Posterior vena cava (tissue), 2 donors: Measurements from ENCODE around the gene CAPZB. TPM values are rescaled to one million over a fixed set of nuclear protein-coding genes. Genes with fewer than 3 reads are reported as not detected.
A peak's percentile ranks its signal among the peaks of the same experiment; 100 is the strongest.

Source experiments
- DNase-seq: peaks from one replicate; pipeline ENCODE4 v3.0.0-alpha.2; 2020; ENCODE audit warnings: low spot score
- intact Hi-C, 2 donors: fragments of 100-400 bp; cut with DNase I; formaldehyde crosslinking; loops; one replicate each; pipeline versions ENCODE4 v1.14.1 to v1.14.2; 2022 to 2023
- total RNA-seq, 2 donors: library from RNA; stranded (reverse); fragmentation: NEBNext Ultra II Directional; extraction: Animal tissue kit (Norgen Biotek cat#: 25700); gene quantifications; one replicate each; pipeline ENCODE4 v1.2.1, GENCODE V29; 2021
- donor health status: DM: yes; HTN: yes; CAD: no.
- donor health status: DM: yes; HTN: yes; CAD: no.

CAPZB gene
- total RNA-seq, 2 donors from 2014 or later: 255 to 277 TPM

DNA sequence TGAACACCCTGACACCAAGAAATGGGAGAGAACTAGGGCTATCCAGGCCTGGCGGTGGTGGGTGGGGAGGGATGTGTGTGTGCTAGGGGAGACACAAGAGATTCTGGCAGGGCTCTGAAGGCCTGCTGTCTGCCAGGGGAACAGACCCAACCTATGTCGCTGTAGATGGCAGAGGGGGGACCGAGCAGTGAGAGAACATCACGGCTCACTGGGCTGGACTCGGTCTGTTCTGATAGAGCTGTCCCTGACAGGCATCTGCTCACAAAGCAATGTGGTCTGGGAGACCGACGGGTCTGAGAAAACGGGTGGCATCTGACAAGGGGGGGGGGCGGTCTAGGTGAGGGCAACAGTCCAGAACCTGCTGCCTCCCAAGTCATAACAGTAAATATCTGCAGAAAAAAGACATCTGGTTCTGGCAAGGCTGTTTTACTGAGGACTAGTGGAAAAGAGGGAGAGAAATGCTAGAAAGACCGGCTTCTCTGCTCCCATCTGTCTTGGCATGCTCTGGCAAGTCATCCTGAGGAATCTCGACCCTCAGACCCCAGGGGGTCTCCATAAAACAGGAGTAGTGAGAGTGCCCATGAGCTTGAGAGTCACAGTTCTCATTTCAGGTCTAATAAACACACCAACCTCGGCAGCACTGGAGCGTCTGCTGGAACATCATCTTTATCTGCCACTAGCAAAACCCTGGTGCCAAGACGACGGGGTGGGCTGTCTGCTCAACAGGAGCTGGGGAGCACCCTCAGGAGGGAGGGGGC, 136.7 kb downstream of the CAPZB start:
- intact Hi-C loops: loop anchor here in 1 of 2 donors (2.0 kb wide), 1 partner anchor 48 kb away; no protein-coding TSS in a partner anchor
- no peak for DNase-seq

DNA sequence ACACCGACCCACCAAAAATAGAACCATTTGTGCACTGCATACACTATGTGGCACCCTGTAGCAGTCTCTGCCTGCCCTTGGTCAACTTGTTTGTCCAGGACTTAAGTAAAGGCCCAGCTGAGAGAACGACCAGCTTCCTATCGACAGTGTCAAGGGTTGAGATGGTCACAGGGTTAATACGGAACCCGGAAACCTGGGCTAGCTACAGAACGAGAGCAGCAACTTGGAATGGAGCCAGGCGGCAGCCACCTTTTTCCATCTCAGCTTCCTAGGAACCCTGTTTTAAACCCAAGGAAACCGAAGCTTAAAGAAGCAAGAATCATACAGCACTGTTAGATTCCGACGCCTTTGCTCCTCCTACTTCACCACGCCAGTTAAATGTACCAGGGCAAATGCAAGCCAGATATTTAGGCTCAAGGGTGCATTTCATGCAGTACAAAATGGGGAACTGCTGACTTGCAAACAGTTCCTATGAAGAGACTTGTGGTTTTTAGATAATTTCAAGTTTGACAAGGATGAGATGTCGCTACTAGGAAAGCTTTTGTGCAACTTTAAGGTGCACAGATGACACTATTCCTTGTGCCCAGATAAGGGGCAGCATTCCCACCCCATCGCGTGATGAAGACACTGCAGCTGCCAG, 137.7 kb downstream of the CAPZB start:
- intact Hi-C loops: loop anchor here in 1 of 2 donors (2.0 kb wide), 1 partner anchor 47 kb away; no protein-coding TSS in a partner anchor
- DNase-seq: no peak

DNA sequence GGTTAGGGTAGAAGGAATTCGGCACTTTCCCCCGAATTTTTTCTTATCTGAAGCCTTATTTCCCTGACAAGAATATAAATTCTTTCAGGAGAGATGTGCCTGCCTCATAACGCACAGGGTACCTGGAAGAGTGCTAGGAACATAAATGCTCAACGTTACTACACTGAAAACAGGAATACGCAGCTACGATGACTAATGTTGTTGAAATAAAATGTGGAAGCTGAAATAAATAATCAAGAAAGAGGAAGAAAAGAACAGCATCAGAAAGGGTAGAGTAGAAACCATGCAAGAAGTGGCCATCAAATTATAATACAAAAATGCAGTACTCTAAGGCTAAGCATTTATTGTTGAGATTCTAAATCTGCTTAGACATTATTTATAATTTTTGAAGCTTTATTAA, 139.3 kb downstream of the CAPZB start:
- intact Hi-C loops: no loop called here

DNA sequence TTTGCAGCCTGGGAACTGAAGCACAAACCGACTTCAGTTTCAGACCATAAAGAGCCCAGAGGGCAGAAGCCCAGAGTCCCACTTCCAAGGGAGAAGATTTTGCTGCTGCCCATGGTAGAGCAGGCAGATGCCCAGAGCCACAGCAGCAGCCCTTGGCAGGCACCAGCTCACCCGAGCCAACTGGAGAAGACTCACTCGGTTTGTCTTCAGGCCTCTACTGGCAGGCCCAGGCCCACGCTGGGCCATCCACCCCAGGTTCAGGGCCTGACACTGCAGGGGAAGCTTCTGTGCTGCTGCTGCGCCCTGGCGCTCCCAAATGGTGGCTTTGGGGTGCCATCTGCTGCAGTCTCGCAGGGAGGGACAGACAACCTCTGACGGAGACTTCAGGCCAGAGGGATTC, 139.9 kb downstream of the CAPZB start:
- intact Hi-C loops: no loop called here

More for the DNA sequence above, 139.3 kb downstream of the CAPZB start:
- DNase-seq: no peak

DNA sequence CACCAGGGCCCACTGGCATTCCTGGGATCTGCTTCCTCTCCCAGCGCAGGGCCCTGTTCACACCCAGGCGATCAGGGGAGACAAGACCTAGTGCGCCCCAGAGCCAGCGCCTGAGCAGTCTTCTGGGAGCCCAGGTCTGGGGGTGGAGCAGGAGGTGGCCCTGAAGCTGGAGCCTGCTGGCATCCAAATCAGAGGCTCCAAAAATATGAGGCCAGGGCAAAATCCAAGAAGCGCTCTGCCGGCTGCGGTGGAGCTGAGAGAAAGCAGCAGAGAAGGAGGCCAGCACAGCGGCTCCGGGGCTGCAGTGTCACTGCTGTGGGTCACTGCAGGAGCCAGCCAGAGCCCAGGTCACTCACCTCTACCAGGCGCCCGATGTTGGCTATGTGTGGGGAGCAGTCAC, 140.5 kb downstream of the CAPZB start:
- DNase-seq: no peak
- intact Hi-C loops: loop anchor here (5.0 kb wide), 2 partner anchors 297 to 307 kb away; partner anchors contain the start of gene NBL1 (in 1 of the 2)

More for the DNA sequence above, 139.9 kb downstream of the CAPZB start:
- DNase-seq: no peak

DNA sequence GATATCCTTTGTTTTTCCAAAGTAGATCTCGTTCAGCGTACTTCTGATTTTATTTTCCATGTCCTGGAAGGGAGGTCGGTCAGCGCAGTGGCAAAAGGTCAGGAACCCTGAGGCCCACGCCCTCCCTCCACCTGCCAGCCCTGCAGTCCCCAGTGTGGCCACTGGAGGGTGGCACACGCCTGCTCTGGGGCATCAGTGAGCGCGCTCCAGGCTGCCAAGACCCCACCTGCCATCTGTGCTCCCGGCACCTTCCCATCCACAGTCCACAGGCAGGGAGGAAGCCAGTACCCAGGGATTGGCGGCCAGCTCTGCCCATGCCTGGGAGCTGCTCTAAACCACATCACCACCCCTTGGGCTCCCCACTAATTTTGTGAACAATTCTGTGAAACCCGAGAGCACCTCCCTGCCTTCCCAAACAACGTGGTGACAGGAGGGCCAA, 140.9 kb downstream of the CAPZB start:
- peak; percentile 90 for DNase-seq
- intact Hi-C loops: loop anchor here (5.0 kb wide), 2 partner anchors 298 to 308 kb away; partner anchors contain the start of gene NBL1 (in 1 of the 2)

DNA sequence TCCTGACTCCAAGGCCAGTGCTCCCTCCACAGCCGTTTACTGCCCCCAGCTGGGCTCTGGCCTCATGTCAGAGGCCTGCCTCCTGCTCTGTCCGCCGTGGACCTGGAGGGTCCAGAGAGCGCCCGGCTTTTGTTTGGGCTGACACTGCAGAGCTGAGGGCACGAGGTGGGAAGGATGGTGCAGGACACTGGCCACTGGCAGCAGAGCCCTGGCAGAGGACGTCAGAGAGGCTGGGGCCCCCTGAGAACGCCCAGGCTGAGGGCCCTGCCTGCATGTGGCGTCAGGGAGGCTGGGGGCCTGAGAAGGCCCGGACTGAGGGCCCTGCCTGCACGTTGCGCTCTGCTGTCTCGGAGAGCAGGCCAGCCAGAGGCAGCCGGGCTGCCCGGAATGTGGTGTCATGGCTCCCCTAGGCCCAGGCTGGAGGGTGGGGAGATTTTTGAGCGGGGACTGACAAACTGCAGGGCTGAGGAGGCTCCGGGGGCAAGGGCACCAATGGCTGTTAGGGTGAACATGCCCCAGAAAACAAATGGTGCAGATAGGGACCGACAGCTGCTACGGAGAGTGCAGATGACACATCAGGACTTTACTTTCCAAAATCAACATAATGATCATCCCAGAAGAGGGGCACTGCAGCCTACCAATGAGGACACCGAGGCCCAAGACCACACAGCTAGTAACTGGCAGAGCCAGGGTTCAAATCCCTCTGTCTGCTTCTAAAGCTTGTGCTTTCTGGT, 141.6 kb downstream of the CAPZB start:
- intact Hi-C loops: loop anchor here (5.0 kb wide), 2 partner anchors 299 to 309 kb away; partner anchors contain the start of gene NBL1 (in 1 of the 2)
- DNase-seq: no peak

DNA sequence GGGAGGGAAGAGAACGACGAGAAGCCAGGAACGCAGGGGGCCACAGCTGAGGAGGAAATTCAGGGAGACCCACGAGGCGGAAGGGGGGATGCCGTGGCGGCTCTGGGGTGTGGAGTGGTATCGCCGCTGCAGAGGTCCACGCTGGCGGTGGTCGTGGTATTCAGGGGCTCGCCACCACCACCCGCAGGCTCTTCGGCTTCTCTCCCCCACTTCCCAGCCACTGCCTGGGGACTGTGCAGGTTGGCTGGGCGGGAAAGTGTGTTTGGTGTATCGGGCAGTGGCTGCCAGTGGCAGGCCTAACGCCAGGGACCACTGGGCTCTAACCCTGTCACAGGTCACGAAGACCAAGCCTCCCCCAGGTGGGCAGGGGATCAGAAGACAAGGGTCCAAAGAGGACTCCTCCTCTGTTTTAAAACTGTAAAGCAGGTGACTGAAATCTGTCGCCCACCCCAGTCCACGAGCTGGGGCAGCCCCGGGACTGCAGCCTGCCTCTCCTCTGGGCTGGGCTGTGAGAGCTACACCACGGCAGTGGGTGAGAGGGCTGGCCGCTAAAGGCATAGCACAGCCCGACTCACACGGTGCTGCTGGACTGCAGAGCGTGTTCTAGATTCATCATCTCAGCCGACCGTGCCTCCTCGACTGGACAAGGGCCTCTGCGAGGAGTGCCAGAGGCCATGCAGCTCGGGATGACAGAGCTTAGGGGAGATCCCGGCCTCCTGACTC, 142.3 kb downstream of the CAPZB start:
- no peak for DNase-seq
- intact Hi-C loops: loop anchor here (1.0 to 5.0 kb wide), 3 partner anchors 48 to 309 kb away; partner anchors contain the start of gene NBL1 (in 1 of the 2)

DNA sequence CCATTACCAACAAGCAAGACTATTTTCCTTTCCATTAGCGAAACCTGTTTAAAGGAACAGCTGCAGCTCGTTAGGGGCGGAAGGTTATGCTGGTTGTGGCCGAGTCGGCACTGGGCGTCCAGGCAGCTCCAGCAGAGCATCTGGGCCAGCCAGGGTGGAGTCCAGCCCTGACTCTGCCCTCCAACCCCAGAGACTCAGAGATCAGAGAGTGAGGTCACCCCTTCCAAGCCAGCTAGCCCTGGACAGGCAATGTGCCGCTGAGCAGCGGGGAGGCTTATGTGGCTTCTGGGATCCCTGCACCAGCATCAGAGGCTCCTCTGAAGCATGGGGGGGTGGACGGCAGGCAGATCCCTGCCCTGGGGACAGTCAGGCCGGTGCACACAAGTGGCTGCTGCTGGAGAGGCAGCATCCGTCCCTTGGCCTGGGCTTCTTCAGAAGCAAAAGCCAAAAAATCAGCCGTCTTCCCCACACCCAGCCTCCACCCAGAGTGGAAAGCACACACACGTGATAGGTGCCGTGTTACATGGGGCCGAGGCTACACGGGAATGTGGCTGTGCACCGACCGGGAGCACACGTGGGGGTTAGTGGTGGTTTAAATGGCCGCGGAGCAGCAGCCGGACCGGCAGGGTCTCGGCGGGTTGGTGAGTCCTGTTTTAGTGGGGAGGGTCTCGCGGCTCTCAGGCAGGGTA, 143.1 kb downstream of the CAPZB start:
- intact Hi-C loops: loop anchor here (1.0 to 5.0 kb wide), 3 partner anchors 49 to 310 kb away; partner anchors contain the start of gene NBL1 (in 1 of the 2)
- no peak for DNase-seq

DNA sequence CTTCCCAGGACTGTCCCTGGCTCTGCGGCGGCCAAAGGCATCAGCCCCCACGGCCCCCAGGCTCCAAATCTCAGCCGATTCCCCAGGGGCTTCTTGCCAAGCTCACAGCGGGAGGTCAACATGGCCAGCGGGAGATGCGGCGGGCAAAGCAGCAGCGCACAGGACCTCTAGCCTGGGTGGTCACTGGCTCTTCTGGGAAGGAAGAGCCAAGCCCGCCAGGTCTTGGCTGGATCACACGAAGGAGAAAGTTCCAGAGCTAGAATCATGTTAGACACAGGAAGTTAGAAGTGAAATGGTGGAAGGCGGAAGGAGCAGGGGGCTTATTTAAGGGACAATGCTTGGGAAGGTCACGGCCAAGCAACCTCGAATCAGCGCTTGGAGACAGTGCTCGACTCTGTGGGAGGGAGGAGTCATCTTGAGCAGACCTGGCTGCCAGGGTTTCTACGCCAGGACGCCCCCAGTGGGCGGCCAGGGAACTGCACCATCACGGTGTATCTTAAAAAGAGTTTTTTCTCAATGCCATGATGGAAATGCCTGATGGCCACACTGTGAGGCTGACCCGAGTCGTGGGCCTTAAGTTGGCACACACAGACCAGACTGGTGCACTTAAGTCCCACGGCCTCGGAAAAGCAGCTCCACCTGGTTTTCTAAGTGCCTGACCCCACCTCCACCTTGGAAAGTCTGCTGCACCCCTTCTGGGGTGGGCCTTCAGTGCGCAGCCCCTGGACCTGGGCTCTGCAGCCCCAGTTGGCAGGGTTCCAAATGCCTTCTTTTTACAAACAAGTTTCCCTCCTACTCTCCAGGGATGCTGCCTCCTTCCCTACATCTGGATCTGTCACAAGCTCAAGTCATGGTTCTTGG, 143.9 kb downstream of the CAPZB start:
- peak; percentile 93 for DNase-seq
- intact Hi-C loops: loop anchor here (1.0 to 5.0 kb wide), 3 partner anchors 50 to 311 kb away; partner anchors contain the start of gene NBL1 (in 1 of the 2)

DNA sequence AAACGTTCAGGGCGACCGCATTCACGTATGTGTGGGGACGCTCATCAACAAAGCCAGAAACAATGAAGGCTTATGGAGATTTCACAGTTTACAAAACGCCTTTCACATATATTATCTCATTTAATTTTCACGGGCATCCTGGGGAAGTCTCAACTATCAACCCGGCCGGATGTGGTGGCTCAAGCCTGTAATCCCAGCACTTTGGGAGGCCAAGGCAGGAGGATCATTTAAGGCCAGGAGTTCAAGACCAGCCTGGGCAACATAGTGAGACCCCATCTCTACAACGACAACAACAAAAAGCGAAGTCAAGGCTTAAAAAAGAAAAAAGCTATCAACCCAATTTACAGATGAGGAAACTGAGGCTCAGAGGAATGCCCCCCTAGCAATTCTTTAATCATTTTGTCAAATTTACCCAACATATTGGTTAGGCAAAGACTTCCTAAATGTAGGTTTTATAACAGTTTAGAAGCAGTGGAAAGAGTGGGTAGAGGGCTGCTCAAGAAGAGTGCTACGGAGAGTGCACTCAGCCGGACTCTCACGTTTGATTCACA, 144.9 kb downstream of the CAPZB start:
- DNase-seq: no peak
- intact Hi-C loops: loop anchor here (5.0 kb wide), 2 partner anchors 302 to 312 kb away; partner anchors contain the start of gene NBL1 (in 1 of the 2)

DNA sequence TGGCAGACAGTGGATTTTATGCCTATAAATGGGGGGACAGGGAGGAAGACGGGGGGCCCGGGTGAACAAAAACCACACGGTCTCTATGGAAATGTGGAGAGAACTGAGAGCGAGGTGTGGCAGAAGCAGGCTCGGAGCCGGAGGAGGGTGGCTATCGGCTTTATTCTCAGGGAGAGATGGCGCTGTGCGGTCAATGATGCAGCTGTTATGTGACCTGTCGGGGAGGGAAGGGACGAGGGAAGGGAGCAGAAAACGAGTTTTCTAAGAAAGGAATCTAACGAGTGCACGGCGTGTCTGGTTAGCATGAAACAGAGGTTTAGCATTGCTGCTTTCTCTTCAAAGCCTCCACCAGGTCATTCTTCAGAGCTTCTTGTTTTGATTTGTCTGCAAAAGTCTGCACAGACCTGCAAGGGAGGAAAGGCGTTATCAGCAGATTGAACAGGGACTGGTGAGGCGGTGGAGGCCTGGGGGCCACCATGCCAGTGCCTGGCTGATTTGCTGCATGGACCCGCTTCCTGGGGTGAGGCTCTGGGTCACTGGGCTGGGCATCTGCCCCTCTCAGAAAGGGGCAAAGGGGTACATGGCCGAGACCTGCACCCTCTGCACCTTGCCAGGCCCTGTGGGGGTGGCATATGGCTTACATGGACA, 146.0 kb downstream of the CAPZB start:
- intact Hi-C loops: no loop called here
- DNase-seq: no peak

DNA sequence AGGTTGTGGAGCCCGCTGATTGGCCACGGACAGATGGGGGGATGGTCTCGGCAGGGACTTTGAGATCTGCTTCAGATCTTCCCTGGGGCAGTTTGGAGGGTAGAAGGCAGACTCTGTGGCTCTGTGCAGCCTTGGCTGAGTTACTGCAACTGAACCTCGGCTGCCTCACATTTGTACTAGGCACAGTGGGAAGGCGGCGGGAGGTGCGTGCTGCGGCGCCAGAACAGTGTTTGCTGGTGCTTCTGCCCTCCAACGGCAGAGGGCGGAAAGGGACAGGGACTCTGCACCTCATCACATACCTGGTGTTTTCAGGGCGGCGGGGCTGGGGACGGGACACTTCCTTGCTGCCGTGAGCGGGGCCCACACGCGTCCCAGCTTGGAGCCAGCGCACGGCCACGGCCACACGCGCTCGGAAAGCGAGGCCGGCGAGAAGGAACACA, 147.0 kb downstream of the CAPZB start:
- no peak for DNase-seq
- intact Hi-C loops: no loop called here

DNA sequence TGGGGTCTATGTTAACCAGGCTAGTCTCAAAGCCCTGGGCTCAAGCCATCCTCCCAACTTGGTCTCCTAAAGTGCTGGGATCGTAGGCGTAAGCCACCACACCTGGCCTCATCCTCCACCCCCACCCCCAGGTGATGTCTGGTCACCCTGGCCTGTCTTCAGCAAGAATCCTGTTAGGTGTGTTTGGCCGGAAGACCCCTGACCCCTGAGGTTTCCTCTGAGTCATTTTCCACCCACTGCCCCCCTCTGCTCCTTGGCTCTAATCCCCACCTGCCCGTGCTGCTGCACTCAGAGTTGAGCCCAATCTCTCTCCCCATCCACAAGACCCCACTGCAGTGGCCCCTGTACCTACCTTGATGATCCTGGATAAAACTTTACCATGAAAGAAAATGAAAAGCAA, 148.1 kb downstream of the CAPZB start:
- DNase-seq: no peak
- intact Hi-C loops: no loop called here

DNA sequence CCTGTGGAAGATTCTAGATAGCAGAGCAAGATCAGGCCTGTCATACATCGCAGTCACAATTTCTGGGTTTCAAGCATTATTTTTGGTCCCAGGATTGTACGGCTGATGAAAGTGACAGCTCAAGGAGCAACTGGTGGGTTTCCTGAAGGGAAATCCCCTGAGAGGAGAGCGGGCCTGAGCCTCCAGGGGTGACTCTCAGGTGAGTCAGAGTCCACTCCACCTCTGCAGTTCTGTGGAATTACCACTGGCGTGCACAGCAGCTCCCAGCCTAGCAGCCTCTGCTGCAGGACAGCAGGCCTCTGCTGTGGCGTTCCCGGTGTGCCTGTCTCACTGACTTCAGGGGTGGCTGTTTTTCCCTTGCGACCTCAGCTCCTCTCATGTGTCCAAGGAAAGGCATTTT, 148.8 kb downstream of the CAPZB start:
- no peak for DNase-seq

DNA sequence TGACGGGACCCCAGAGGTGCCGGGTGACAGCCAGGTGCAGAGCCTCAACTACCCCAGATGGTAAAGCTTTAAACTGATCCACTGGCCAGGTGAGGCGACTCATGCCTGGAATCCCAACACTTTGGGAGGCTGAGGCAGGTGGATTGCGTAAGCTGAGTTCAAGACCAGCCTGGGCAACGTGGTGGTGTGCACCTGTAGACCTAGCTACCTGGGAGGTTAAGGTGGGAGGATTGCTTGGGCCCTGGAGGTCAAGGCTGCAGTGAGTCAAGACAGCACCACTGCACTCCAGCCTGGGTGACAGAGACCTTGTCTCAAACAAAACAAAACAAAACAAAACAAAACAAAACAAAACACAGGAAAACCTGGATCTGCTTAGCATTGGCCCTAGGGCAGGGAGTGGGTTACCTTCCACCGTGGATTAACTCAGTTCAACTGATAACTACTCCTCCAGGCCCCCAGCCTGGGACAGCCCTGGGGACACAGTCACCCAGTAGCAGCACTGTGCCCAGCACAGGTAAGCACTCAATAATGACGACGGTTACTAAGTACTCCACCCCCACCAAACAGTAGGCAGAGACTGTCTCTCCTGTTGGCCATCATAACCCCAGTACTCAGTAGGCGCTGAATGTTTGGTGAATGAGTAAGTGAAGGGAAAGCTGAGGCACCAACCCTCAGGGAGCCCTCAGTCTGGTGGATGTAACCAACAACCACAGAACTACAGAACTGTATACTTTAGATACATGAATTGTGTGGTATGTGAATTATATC, 151.6 kb downstream of the CAPZB start:
- no peak for DNase-seq
- intact Hi-C loops: no loop called here

More for the DNA sequence above, 148.8 kb downstream of the CAPZB start:
- intact Hi-C loops: no loop called here
